Left ventricle myocardium inferior (tissue), 1 donor: ENCODE data around the gene ZNF683. TPM values are rescaled to one million over a fixed set of nuclear protein-coding genes. Genes with fewer than 3 reads are reported as not detected.

Experiments used
- DNase-seq: peaks from one replicate; pipeline ENCODE4 v3.0.0-alpha.2; 2020
- H3K27ac ChIP-seq: fragments of 200-600 bp; replicated peaks from 2 replicates; pipeline ENCODE4 v1.8.0; 2021
- H3K27me3 ChIP-seq: fragments of 200-600 bp; 2 replicates; pipeline ENCODE4 v1.8.0; 2021; ENCODE audit warnings: low read depth
- H3K36me3 ChIP-seq: fragments of 200-600 bp; 2 replicates; pipeline ENCODE4 v1.8.0; 2021
- H3K4me1 ChIP-seq: fragments of 200-600 bp; 2 replicates; pipeline ENCODE4 v1.8.0; 2021
- H3K4me3 ChIP-seq: fragments of 200-600 bp; 2 replicates; pipeline ENCODE4 v1.8.0; 2021; ENCODE audit warnings: mild to moderate bottlenecking, moderate library complexity
- H3K9me3 ChIP-seq: fragments of 200-600 bp; replicated peaks from 2 replicates; pipeline ENCODE4 v1.8.0; 2021
- intact Hi-C: fragments of 100-400 bp; cut with micrococcal nuclease; formaldehyde crosslinking; loops from one replicate; pipeline ENCODE4 v1.11.0; 2022
- total RNA-seq: library from RNA; stranded (reverse); fragmentation: NEBNext Ultra II Directional; extraction: Animal tissue kit (Norgen Biotek cat#: 25700); gene quantifications from one replicate; pipeline ENCODE4 v1.2.1, GENCODE V29; 2021
- TF ChIP-seq, protein P1 (sequence below): fragments of 200-600 bp; IDR thresholded peaks from 2 replicates; pipeline ENCODE4 v1.8.0; 2021; ENCODE audit warnings: antibody characterized with exemption, mild to moderate bottlenecking, borderline replicate concordance
- donor health status: DM: no; HTN: yes; CAD: no; lungs with severe emphysema.

Gene ZNF683
- total RNA-seq, 1 donor from 2014 or later = not detected

DNA sequence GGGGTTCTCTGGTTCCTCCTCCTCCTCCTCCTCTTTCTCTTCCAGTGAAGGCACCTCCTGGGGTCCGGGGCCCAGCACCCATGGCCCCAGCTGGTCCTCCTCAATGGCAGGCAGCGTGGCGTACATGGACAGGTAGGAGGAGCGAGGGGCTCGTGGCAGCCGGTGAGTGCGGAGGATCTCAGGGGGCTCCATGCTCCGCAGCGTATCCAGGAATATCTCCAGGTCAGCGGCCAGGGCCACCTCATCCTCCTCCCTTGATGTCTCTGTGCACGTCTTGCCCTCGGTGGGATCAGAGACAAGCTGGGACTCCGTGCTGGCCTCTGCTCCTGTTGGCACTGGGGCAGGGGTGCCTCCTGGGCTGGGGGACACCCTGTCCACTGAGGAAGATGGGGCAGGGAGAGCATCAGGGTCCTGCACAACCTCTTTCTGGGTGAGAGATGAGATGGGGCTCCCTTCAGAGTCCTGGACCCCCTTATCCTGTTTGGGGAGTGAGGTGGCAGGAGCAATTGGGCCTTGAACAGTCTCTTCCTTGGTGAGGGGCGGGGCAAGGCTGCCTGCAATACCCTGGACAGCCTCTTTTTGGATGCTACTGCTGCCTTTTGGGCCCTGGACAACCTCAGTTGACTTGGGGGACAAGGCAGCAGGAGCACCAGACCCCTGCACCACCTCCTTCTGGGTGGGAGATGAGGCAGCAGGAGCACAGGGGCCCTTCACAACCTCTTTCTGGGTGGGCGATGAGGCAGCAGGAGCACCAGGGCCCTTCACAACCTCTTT is 28.2 kb downstream of the ZNF683 start:
- Histone ChIP-seq H3K27ac (no peak overlapping the region), H3K4me1 (no peaks in the 10 kb centered on the region), H3K36me3 (no peaks in the 10 kb centered on the region), H3K27me3 (peaks cover 27% of the 10 kb centered on the region), H3K4me3 (no peak overlapping the region), H3K9me3 (no peaks in the 10 kb centered on the region)
- TF ChIP-seq, protein P1, sequence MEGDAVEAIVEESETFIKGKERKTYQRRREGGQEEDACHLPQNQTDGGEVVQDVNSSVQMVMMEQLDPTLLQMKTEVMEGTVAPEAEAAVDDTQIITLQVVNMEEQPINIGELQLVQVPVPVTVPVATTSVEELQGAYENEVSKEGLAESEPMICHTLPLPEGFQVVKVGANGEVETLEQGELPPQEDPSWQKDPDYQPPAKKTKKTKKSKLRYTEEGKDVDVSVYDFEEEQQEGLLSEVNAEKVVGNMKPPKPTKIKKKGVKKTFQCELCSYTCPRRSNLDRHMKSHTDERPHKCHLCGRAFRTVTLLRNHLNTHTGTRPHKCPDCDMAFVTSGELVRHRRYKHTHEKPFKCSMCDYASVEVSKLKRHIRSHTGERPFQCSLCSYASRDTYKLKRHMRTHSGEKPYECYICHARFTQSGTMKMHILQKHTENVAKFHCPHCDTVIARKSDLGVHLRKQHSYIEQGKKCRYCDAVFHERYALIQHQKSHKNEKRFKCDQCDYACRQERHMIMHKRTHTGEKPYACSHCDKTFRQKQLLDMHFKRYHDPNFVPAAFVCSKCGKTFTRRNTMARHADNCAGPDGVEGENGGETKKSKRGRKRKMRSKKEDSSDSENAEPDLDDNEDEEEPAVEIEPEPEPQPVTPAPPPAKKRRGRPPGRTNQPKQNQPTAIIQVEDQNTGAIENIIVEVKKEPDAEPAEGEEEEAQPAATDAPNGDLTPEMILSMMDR = no peak
- intact Hi-C loops = no loop called here
- DNase-seq = no peak

DNA sequence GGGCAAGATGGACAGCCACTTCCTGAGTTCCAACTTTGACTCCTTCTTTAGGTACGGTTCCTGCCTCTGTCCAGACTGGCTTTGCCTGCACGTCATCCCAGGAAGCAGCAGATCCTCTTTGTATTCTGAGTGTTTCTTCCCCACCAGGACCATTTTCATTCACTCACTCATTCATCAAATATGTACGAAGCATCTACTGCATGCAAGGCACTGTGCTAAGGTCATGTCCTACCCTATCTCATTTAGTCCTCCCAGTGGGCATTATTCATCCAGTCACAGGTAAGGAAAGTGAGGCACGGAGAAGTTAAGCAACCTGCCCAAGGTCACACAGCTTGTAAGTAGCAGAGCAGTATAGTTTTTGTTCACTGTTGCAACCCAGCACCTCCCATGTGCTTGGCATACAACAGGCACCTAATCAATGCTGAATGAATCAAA is 32.5 kb downstream of the ZNF683 start:
- DNase-seq = no peak
- peaks cover 46% of the 10 kb centered on the region for H3K27me3 ChIP-seq
- H3K27ac ChIP-seq = no peak overlapping the region
- intact Hi-C loops = no loop called here
- H3K4me3 ChIP-seq = no peak overlapping the region
- H3K9me3 ChIP-seq = no peaks in the 10 kb centered on the region
- H3K36me3 ChIP-seq = no peaks in the 10 kb centered on the region
- TF ChIP-seq, protein P1 = no peak
- peaks cover 15% of the 10 kb centered on the region for H3K4me1 ChIP-seq

DNA sequence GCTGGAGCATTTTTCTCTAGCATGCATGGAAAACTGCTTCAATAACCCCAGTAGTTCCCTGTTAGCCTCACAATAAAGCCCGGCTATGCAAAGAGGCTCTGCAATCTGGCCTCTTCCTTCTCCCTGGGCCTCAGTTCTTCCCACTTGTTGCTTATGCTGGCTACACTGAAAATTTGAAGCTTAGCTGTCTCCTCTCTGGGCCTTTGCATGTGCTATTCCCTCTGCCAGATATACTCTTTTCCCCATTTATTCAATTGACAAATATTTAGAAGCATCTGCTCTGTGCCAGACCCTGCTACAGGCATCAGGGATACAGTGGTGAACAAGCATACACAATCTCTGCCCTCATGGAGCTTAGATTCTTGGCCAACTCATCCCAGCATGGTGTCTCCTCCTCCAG is 33.9 kb downstream of the ZNF683 start:
- intact Hi-C loops = no loop called here
- H3K4me1 ChIP-seq = peaks cover 15% of the 10 kb centered on the region
- no peaks in the 10 kb centered on the region for H3K9me3 ChIP-seq
- H3K4me3 ChIP-seq = no peak overlapping the region
- no peaks in the 10 kb centered on the region for H3K36me3 ChIP-seq
- TF ChIP-seq, protein P1 = no peak
- H3K27ac ChIP-seq = no peak overlapping the region
- no peak for DNase-seq
- H3K27me3 ChIP-seq = peaks cover 50% of the 10 kb centered on the region

DNA sequence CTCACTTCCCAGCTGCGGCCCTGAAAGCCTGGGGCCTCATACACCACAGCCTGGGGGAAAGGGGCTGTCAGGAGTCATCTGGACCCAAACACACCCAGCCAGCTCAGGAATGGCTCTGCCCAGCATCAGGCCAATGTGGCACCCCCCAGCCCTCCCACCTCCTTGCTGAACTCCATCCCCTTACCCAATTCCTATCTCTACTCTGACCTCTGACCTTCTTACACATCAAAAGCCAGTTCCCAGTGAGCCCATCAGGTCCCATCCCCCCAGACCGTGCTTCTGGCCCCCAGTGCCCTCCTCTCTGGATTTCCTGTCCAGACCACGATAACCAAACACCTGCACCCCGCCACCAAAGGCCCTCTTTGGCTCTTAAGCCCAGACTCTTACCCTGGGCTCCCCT is 34.9 kb downstream of the ZNF683 start:
- Histone ChIP-seq H3K9me3 (no peaks in the 10 kb centered on the region), H3K4me1 (peaks cover 15% of the 10 kb centered on the region), H3K36me3 (no peaks in the 10 kb centered on the region), H3K4me3 (no peak overlapping the region), H3K27me3 (peaks cover 50% of the 10 kb centered on the region), H3K27ac (no peak overlapping the region)
- TF ChIP-seq, protein P1 = no peak
- DNase-seq = no peak
- intact Hi-C loops = no loop called here

DNA sequence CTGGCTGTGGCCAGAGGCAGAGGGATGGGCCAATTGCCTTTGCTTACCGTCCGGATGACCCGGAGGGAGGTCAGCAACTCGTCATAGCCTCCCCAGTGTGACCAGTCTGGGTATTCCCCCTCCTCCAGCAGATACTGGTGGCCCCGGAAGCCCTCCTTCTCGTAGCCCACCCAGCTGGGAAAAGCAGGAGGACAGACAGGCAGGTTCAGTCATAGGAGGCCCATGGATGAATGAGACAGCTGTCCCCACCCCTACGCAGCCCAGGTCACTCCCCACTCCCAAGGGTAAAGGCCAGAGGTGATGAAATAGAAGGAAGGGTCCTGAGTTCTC is 35.4 kb downstream of the ZNF683 start:
- Histone ChIP-seq H3K27me3 (peaks cover 52% of the 10 kb centered on the region), H3K4me3 (no peak overlapping the region), H3K27ac (no peak overlapping the region), H3K9me3 (no peaks in the 10 kb centered on the region), H3K36me3 (no peaks in the 10 kb centered on the region), H3K4me1 (peaks cover 15% of the 10 kb centered on the region)
- intact Hi-C loops = no loop called here
- TF ChIP-seq, protein P1 = no peak
- no peak for DNase-seq
